NB4 (cell line): Measurements from ENCODE around the gene GPR17.

ENCODE experiments used
- MYC ChIP-seq: IDR thresholded peaks from 2 replicates; pipeline ENCODE4 v1.6.1; 2011; ENCODE audit warnings: low read depth, low read length
- POLR2A ChIP-seq: IDR thresholded peaks from 2 replicates; pipeline ENCODE4 v1.6.1; 2011; ENCODE audit warnings: mild to moderate bottlenecking; ENCODE audit not compliant: insufficient read length; ENCODE audit errors: extremely low read depth
- TF ChIP-seq, protein P1 (sequence below): IDR thresholded peaks from one replicate; pipeline ENCODE4 v1.5.1; 2012; ENCODE audit warnings: low read depth, low read length
- TF ChIP-seq, protein P2 (sequence below): IDR thresholded peaks from 2 replicates; pipeline ENCODE4 v1.6.1; 2011; ENCODE audit warnings: low read depth, low read length

GRCh38 chr2:127642706-127643438, 3.1 kb upstream of the GPR17 start:
- TF ChIP-seq, protein P1, sequence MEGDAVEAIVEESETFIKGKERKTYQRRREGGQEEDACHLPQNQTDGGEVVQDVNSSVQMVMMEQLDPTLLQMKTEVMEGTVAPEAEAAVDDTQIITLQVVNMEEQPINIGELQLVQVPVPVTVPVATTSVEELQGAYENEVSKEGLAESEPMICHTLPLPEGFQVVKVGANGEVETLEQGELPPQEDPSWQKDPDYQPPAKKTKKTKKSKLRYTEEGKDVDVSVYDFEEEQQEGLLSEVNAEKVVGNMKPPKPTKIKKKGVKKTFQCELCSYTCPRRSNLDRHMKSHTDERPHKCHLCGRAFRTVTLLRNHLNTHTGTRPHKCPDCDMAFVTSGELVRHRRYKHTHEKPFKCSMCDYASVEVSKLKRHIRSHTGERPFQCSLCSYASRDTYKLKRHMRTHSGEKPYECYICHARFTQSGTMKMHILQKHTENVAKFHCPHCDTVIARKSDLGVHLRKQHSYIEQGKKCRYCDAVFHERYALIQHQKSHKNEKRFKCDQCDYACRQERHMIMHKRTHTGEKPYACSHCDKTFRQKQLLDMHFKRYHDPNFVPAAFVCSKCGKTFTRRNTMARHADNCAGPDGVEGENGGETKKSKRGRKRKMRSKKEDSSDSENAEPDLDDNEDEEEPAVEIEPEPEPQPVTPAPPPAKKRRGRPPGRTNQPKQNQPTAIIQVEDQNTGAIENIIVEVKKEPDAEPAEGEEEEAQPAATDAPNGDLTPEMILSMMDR: no peak
- TF ChIP-seq MYC (no peak), POLR2A (no peak)
- TF ChIP-seq, protein P2, sequence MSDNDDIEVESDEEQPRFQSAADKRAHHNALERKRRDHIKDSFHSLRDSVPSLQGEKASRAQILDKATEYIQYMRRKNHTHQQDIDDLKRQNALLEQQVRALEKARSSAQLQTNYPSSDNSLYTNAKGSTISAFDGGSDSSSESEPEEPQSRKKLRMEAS: no peak
